ENCODE data around the gene POLR1C.
"Not testable (repeated sequence)": the region's sequence is repeated elsewhere in the genome, so short reads cannot be mapped to it uniquely, and the experiment has no call there.

The POLR1C gene, protein sequence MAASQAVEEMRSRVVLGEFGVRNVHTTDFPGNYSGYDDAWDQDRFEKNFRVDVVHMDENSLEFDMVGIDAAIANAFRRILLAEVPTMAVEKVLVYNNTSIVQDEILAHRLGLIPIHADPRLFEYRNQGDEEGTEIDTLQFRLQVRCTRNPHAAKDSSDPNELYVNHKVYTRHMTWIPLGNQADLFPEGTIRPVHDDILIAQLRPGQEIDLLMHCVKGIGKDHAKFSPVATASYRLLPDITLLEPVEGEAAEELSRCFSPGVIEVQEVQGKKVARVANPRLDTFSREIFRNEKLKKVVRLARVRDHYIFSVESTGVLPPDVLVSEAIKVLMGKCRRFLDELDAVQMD

DNA sequence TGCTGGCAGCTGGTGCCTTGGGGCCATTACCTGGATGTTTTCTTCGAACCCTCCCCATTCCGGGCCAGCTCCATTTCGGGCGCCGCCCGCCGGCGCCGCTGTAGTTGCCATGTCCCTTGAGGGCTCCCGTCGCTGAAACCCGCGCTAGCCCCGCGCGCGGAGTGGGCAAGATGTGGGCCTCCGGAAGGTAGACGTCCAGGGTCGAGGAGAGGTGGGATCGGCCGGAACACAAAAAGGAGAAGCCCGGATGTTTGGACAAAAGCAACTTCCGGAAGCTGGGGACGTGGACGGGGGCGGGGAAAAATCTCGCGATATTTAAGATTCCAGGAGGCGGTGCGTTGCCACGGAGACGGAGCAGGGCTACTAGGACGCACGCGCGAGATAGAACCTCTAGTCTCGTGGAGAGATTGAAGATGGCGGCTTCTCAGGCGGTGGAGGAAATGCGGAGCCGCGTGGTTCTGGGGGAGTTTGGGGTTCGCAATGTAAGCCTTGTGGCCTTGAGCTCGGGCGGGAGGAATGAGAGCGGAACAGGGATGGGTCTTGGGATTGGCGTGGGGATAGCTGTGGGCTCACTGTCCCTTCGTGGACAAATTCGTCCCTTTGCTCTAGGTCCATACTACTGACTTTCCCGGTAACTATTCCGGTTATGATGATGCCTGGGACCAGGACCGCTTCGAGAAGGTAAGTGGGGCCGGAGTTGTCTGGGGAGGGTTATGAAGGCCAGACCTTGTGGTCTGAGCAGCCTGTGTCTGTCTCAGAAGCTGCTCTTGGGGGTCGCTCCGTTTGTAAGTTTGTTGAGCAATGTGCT lies at the start of gene POLR1C, which contains the start of gene YIPF3:
POLR1C (plus strand) TSS at position 393 of the 808 bp plus-strand sequence; CDS start at position 414, 21 bp downstream.
YIPF3 (minus strand) TSS at position 230 of the 808 bp plus-strand sequence; CDS start at position 111, 119 bp downstream.
- peak; percentile 96 for DNase-seq

DNA sequence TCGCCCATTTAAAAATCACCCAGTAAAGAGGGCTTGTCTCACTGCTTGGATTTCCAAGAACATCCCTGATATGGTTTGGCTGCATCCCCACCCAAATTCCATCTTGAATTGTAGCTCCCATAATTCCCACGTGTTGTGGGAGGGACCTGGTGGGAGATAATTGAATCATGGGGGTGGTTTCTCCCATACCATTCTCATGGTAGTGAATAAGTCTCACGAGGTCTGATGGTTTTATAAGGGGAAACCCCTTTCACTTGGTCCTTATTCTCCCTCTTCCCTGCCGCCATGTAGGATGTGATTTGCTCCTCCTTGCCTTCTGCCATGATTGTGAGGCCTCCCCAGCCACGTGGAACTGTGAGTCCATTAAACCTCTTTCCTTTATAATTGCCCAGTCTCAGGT lies 49.6 kb upstream of the POLR1C start:
- not testable (repeated sequence) for DNase-seq

DNA sequence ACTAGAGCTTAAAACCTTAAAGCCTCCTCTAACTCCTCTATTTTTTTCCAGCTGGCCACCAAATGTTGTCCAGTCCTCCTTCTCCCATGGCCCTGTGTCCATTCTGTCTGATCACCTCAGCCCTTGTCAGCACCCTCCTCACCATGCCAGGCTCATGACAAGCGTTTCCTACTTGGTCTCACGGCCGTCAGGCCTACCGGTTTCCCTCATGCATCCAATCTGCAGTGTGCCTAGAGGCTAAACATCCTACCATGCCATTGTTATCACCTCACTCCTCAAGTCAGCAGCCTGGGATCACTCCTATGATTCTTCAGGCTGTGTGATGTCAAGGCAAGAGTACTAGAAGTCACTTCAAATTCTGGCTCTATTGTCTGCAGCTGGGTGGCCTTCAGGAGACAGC lies 49.1 kb upstream of the POLR1C start:
- DNase-seq = no peak

DNA sequence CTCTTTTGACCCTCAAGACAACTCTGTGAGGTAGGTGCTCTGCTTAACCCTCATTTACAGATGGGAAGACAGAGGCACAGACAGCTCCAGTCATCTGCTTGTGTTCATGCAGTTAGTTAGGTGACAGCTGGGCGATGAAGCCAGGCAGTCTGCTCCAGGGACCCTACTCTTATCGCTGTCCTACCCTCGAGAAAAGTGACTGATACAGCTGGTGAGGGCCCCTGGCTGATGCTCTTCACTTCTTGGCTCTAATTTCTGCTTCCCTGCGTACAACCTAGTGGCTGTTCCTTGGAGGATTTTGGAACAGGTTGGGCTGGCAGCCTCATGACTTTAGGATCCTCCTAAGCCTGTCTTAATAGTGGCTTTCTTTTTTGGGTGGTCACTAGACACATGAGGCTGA lies 48.6 kb upstream of the POLR1C start:
- no peak for DNase-seq

DNA sequence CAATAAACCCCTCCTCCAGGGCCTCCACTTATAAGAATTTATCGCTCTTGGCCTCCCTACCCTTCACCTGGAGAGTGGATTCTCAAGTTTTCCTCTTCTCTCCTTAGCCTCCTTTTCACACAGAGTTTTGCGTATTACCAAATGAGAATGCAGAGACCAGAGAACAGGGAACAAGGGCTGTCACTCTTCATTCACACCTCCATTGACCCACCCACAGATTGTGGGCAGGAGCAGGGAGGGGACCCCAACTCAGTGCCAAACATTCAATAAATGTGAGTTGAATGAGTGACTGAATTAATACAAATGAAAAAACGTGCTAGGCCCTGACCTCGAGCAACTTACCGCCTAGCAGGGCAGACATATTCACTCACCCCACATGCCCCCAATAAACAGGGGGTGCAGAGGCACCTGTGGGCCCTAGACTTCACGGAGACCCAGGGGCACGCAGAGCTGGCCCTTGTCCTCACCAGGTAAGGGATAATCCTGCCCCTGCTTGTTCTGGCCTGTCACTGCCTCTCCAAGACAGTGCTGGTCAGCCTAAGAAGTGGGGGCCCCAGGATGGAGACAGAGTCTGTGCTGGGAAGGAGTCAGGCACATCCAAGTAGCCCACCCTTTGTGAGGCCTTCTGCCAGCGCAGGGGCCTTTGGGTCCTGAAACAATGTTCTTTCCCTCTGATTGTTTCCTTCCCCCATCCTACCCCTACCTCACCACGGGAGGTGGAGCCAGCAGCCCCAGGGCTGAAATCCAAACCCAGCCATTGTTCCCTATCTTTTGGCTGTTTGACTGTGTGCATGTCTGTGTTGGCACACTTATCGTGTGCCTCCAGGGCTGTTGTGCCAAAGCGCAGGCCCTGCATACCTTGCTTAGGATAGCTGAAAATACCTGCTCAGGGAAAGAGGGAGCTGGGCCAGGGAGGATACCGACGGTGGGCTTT lies 47.9 kb upstream of the POLR1C start:
- DNase-seq = no peak

DNA sequence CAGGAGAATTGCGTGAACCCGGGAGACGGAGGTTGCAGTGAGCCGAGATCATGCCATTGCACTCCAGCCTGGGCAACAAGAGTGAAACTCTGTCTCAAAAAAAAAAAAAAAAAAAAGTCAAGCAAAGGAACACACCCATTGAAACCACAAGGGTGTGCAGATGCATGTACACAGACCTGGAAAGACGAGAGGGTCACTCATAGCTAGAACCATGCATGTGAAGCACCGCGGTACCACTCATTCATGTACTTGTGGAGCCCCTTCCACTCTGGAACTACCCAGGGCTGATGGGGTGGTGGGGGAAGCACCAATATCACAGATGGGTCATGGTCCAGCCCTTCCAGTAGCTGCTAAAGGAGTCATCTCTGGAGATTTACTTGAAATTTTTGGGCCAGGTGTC lies 46.9 kb upstream of the POLR1C start:
- DNase-seq = no peak

DNA sequence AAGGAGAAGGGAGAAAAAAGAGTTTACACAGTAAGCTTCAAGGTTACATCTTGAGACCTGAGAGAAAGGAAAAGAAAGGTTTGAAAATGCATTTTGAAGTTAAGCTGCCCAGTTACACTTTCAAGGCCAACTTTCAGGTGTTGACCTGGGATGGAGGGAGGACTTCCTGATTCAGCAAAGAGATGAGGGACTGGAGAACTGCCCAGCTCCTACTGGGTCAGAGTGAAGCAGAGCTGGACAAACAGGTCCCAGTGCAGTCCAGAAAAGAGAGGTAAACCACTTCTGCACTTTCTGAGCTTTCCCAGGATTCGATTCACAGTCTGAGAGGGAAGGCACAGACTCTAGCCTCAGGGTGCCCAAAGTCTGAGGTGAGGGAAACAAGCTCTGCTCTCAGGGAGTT lies 45.5 kb upstream of the POLR1C start:
- no peak for DNase-seq

DNA sequence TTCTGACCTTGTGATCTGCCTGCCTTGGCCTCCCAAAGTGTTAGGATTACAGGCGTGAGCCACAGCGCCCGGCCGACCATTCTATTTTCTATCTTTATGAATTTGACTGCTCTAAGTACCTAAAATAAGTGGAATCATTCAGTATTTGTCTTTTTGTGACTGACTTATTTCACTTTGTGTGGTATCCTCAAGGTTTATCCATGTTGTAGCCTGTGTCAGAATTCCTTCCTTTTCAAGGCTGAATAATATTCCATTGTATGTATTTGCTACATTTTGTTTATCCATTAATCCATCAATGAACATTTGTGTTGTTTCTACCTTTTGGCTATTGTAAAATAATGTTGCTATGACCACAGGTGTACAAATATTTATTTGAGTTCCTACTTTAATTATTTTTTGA lies 44.4 kb upstream of the POLR1C start:
- DNase-seq = no peak

DNA sequence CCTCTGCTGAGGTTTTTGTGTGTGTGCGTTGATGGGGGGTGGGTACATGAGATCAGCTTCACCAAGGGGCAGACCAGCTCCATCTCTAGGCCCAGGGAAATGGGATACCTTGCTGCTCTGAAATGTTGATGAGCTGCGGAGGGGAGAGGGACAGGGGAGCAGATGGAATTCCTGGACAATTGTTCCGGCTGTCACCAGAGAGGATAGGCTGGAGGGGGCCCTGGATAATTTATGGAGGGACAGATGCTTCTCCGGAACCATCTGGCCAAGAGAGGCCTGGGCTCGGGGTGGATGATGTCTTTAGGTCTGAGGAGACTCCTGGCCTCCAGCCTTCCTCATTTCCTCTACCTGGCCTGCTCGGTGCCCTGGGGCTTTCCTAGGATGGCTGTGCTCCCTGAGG lies 41.4 kb upstream of the POLR1C start:
- no peak for DNase-seq

DNA sequence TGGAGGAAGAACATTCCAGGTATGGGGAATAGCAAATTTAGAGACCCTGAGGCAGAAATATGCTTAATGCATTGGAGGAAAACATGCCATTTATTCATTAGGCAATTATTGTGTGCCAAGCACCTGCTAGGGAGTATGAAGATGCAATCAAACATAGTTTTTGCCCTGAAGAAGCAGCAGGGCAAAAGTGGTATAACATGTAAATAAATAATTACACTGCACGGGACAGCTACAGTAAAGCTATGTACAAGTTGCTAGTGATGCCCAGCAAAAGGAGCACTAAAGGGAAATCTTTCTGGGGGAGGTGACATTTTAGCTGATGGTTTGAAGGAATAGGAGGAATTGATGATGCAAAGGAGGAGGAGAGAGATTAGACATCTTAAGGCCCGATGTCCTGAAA lies 40.1 kb upstream of the POLR1C start:
- no peak for DNase-seq

DNA sequence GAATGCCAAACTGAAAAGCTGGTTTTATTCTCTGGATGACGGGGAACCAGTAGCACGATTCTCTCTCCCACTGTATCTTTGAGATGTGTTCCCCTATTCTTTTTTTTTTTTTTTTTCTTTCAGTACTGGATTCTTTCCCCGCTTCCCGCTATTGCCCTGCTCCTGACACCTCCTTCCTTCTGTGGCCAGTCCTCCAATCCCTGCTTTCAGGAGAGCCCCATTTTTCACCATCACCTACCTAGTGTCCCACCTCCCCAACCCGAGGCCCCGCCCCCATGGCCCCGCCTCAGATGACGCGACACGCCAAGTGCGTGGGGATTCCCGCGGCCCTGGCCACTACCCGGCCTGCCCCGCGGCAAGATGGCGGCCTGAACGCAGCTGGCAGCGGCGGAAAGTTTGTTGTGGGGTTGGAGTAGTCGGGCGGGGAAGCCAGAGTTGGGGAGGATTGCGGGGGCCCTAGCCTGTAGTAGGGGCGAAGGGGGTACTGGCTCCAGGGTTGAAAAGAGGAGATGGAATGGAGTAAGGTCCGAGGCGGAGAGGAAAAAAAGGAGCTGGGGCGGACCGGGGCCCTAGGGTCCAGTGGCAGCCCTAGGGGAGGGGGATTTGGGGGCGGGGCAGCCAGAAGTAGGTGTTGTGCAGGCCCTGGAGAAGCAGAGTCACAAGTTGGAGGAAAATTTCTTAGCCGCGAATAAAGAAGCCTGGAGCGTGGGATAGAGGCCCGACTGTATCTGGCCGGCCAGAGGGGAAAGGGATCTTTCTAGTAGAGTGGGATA lies 39.5 kb upstream of the POLR1C start, which contains the start of gene TJAP1:
TJAP1 (plus strand) TSS at position 336 of the 773 bp plus-strand sequence. CDS start 21,432 bp downstream, outside the sequence.
- DNase-seq = peak; percentile 94

DNA sequence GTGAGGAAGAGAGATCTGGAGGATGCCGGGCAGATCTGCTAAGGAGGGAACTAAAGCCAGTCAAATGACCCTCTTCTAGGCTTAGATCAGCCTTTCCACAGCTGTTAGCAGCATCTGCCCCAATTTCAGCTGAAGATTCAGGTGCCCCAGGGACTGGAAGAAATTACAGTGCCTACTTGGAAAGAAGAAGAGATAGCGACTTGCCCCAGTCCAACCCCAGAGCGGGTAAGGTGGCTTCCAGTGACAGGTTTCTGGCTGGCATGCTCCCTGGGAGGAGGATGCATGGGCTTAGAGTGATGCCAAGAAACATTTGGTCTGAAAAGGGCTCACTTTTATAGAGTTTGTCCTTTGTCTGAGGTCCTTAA lies 38.9 kb upstream of the POLR1C start:
- no peak for DNase-seq

DNA sequence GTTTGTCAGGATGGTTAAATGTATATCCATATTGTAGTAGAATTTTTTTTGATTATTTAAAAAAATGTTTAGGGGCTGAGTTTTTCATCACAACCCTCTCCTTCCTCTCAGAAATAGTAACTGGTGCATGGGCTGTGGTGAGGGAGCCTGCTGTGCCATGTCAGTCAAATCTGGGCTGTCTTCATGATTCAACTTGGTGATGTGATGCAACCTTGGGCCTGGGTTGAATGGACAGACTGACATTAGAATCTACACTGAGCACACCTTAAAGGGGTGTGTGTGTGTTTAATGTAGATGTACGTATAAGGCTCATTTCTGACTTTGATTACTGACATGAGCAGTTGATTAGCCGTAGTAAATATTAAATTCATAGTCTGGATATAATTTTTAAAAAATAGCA lies 35.8 kb upstream of the POLR1C start:
- no peak for DNase-seq

DNA sequence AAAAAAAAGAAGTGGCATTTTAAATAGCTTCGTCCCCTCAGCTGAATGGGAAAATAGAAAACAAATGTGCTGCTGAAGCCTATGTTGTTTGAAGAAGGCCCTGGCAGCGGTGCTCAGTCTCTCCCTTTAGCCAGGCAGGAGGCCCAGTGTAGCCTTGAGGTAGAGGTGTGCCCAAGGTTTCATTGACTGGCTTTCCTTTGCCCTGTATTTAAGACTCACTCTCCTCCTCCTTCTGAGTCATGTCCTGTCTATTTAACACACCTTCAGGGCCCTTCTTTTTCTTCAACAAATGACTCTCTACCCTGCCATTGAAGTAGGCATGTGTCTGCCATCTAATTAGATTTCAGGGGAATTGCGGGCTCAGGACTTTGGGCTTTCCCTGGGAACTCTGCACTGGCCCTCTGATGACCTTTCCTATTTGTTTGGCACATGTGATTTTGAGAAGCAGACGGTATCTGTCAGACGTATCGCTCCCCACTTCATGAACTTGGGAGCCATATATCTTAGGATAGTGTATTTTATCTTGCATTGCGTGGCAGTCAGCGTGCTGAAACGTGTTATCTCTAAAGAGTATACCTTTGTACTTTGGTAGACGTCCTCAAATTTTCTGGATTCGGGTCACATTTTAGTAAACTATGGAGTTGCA lies 35.2 kb upstream of the POLR1C start:
- DNase-seq = no peak

DNA sequence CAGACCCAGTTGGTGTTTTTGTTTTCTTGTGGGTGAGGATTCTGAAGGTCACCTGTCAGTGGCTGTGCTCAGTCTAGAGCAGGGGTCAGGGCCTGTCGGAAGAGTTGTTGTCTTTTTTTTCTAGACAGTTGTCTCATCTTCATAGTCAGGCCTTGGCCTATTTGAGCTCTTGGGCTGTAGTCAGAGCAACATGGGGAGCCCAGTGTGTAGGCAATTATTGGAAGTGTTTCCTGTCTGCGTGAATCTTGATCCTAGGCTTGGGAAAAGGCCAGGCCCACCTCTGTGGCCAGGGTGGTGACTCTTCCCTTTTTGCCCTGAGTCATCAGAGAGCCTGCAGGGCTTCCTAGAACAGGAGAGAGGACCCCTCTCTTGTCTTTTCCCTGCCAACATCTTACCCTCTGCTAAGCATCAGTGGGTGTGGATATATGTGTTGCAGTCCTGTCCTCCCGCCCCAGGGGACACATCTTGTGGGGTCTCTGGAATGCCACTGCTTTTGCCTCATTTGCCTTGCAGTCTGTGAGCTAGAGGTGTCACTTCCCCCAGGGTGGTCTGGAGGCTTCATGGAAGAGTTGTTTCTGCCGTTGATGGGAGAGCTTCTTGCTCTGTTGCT lies 28.1 kb upstream of the POLR1C start:
- DNase-seq = no peak

DNA sequence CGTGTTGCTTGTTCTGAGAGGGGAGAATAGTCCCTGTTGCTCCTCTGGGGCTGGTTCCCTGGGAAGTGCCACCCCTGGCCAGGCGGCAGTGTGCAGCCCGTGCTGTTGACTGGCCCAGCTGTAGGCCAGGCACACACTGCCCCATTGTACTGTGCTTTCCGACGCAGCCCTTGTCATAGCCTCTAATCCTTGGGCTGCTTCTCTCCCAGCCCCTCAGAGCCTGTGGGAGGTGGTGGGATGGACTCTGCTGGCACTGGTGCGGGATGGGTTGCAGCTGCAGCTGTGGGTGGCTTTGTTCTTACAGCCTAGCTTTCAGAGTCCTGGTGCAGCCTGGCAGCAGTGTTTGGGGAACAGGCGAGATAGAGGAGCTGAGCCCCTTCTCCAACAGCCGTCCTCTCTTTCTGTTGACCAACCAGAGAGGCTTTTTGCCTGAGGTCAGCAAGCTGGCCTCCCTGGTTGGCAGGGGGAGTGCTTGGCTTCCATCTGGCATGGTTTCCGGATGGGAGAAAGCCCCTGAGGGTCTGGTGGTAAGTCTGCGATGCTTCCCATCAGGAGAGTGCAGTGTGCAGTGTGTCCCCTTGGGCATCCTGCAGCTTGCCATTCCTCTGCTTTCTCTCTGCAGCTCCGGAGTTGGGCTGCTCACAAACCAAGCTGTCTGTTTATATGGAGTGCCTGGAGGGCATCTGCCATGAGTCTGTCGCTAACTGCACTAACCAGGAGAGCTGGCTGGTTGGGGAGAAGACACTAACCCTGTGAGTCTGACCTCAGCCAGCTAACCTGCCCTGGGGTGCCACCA lies 27.4 kb upstream of the POLR1C start:
- DNase-seq = no peak

DNA sequence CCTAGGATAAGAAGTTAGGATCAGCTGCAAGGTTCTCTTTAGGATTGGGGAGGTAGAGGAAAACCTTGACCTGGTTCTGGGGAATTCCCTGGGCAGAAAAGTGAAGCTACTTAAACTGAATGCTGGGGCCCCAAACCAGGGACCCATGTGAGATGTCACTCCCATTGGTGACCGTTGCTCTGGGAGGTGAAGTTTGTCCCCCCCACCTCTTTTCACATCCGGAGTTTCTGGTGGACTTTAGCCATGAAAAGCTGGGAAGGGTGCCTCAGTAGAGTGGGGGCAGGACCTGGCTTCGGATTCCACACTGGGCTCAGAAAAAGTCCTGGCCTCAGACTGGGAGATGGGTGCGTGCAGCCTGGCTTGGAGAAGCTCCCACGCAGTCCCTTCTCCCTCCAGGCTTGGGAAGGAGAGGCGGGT lies 26.4 kb upstream of the POLR1C start:
- DNase-seq = no peak

DNA sequence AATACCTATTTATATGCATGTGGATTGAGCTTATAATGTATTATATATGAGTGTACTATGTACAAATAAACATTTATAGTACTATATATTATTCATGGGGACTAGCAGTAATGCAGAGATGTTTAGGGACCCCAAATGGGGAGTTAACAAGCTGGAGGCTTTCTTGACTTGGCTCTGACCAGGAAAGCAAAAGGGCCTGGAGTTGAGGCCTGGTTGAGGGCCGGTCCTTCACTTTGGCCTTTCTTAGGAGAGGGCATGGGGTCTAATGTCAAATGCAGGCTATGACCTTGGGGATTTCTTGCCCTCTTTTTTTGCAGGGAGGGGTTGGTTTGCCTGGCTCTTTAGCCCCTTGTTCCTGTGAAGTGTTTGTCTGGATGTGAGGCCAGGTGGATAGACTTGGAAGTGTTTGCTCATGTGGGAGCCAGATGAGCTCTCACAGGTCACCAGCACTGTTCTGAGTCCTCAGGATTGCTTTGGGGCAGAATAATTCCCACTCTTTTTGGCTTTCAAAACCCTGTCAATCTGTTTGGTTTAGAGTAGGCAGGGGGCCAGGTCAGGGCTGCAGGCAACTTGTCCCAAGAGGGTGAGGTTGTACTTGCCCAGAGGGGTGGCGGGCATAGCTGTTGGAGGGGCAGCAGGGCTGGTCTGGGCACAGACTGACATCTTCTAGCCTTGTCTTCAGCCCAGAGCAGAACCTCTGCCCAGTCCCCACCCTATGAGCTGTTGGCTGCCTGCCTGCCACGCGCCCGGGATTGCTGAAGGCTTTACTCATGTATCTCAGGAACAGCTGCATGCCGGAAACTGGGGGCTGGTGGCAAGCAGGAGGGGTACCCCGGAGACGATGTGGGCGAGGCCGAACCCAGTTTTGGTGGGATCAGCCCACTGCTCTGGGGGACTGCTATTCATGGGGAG lies 24.9 kb upstream of the POLR1C start:
- no peak for DNase-seq

DNA sequence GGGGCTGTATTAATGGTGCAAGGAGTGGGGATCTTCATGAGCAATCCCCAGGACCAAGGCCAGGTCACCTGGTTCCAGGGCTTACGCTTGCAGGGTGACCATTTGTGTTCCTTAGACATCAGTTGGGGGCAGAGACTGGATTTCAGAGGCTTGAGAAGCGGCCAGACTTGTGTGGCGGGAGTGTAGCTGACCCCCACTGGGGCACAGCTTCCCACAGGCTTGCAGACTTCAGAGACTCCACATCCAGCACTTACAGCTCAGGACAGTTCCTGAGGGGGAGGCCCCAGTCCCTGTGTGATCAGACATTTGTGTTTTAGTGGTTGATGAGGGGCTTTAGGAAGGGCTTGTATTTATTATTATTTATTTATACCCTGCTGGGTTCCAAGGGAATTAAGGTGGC lies 24.2 kb upstream of the POLR1C start:
- DNase-seq = no peak

Measured in stimulated activated naive CD4-positive, alpha-beta T cell treated with Interleukin-2 at 50 U/mL for 16 hours (primary cell).